Adrenal gland (tissue), 12 donors: Measurements from ENCODE around the gene NFE2. TPM values are rescaled to one million over a fixed set of nuclear protein-coding genes. Genes with fewer than 3 reads are reported as not detected.

Source experiments
- DNase-seq, 7 donors: peaks; one replicate each; pipeline ENCODE4 v3.0.0-alpha.2; 2019 to 2020
- H3K27ac ChIP-seq, 5 donors: fragments of 200-600 bp; sonication (generic) in 4 of 5; 1 replicate in 3 of 5; 2 replicates in 2 of 5; pipeline versions ENCODE4 v1.5.1 to v1.8.0; 2016 to 2020; ENCODE audit warnings: mild to moderate bottlenecking in 1 of 5
- H3K27me3 ChIP-seq: fragments of 200-600 bp; 2 replicates; pipeline ENCODE4 v1.8.0; 2021
- H3K36me3 ChIP-seq, 2 donors: fragments of 200-600 bp; replicated peaks in 1 of 2; 1 replicate in 1 of 2; 2 replicates in 1 of 2; pipeline versions ENCODE4 v1.5.1 to v1.8.0; 2018 to 2022
- H3K4me1 ChIP-seq, 2 donors: fragments of 200-600 bp; replicated peaks in 1 of 2; 1 replicate in 1 of 2; 2 replicates in 1 of 2; pipeline versions ENCODE4 v1.5.1 to v1.8.0; 2018 to 2021
- H3K4me3 ChIP-seq, 4 donors: fragments of 200-600 bp; sonication (generic) in 3 of 4; one replicate each; pipeline ENCODE4 v1.5.1; 2016 to 2018
- H3K9me3 ChIP-seq, 3 donors: fragments of 200-600 bp; sonication (generic) in 1 of 3; replicated peaks in 1 of 3; 1 replicate in 2 of 3; 2 replicates in 1 of 3; pipeline versions ENCODE4 v1.5.1 to v1.8.0; 2016 to 2021
- POLR2A ChIP-seq, 2 donors: fragments of 450-650 bp; IDR thresholded peaks; one replicate each; pipeline ENCODE4 v1.6.1; 2017; ENCODE audit warnings: antibody characterized with exemption in 2 of 2, mild to moderate bottlenecking in 2 of 2, moderate library complexity in 1 of 2
- WGBS, 4 donors: extraction: QIAGEN DNeasy Blood & Tissue Kit in 2 of 4; methylation state at CpG; one replicate each; pipeline versions ENCODE4 v1.1.5 to v1.1.7; 2013 to 2017; 5-methylcytosine and 5-hydroxymethylcytosine counted together
- intact Hi-C, 2 donors: fragments of 100-400 bp; cut with DNase I; formaldehyde crosslinking; loops; one replicate each; pipeline versions ENCODE4 v1.14.1 to v1.15.0; 2022 to 2023
- polyA plus RNA-seq, 3 donors: library from polyadenylated mRNA; stranded (reverse); fragments of 200-250 nt in 2 of 3; fragments of 350-450 nt in 1 of 3; fragmentation: Illumina TruSeq in 1 of 3; extraction: RNeasy Lipid Tissue Mini Kit (QIAGEN cat#74804) in 1 of 3; gene quantifications; one replicate each; pipeline ENCODE4 v1.2.3, GENCODE V29; 2013 to 2014
- total RNA-seq, 9 donors: library from RNA; depleted of rRNA in 4 of 9; stranded (reverse); fragments of >200 nt in 4 of 9; fragments of 120-200 nt in 1 of 9; fragmentation: NEBNext Ultra II Directional in 1 of 9; extraction: Animal tissue kit (Norgen Biotek cat#: 25700) in 1 of 9; gene quantifications; one replicate each; pipeline versions ENCODE4 v1.1.0 to v1.2.4, GENCODE V29; 2013 to 2023
- TF ChIP-seq, protein P1 (sequence below), 6 experiments: fragments of 450-650 bp in 4 of 6; fragments of 200-600 bp in 2 of 6; sonication (generic) in 1 of 6; IDR thresholded peaks; 1 replicate in 5 of 6; 2 replicates in 1 of 6; pipeline versions ENCODE4 v1.5.1 to v1.8.0; 2016 to 2021; ENCODE audit warnings: antibody characterized with exemption in 6 of 6, mild to moderate bottlenecking in 2 of 6, moderate library complexity in 1 of 6
- donor health status: healthy with polysubstance abuse.
- donor health status: Bipolar disorder and iron deficiency.
- donor health status: DM: yes; HTN: yes; CAD: no.
- donor health status: DM: no; HTN: no; CAD: no.
- donor health status: DM: no; HTN: no; CAD: no.
- donor health status: DM: yes; HTN: yes; CAD: no.

The NFE2 gene
- total and polyA plus RNA-seq, 12 donors = 0.13 to 3.8 (median 0.60) TPM; not detected in 6

DNA sequence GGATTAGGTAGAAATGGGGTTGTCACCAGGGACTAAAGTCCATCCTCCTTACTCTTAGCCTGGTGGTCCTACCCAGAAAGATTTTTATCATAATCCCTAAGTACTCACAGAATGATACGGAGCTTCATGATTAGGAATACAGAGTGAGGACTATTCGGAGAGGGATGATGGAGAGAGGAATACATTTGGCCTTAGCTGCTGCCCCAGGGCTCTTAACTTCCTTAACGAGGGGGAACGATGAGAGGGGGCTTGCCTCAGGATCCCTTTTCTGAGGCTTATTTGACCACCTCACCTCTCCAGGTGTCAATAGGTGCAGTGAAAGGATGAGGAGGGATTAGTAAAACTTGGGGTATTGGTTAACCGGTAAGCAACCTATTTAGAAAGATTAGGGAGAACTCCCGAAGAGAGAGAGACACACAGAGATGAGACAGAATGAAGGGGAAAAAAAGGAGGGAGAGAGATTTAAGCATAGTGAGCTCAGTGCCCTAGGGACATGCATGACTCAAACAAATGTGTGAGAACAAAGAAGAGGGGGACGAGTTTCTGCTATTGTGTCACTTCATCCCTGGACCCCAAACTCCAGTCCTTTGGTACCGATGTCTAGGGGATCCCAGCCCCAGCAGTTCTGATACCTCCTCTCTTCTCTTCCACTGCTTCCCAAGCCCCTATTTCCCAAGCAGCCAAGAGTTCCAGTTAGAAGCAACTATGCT is 1.1 kb downstream of the NFE2 start:
- no peak overlapping the region for H3K27ac ChIP-seq
- H3K4me3 ChIP-seq = no peak overlapping the region
- WGBS, 4 donors = 59 to 71% (median 65%) methylated on average over 8 of the region's 8 CpGs
- TF ChIP-seq POLR2A (IDR thresholded peaks at IDR 0.05) = no peak
- TF ChIP-seq, protein P1, sequence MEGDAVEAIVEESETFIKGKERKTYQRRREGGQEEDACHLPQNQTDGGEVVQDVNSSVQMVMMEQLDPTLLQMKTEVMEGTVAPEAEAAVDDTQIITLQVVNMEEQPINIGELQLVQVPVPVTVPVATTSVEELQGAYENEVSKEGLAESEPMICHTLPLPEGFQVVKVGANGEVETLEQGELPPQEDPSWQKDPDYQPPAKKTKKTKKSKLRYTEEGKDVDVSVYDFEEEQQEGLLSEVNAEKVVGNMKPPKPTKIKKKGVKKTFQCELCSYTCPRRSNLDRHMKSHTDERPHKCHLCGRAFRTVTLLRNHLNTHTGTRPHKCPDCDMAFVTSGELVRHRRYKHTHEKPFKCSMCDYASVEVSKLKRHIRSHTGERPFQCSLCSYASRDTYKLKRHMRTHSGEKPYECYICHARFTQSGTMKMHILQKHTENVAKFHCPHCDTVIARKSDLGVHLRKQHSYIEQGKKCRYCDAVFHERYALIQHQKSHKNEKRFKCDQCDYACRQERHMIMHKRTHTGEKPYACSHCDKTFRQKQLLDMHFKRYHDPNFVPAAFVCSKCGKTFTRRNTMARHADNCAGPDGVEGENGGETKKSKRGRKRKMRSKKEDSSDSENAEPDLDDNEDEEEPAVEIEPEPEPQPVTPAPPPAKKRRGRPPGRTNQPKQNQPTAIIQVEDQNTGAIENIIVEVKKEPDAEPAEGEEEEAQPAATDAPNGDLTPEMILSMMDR (IDR thresholded peaks at IDR 0.05) = no peak
- H3K9me3 ChIP-seq = no peaks in the 10 kb centered on the region
- H3K4me1 ChIP-seq = peaks cover 7 to 16% of the 10 kb centered on the region in 2 donors
- intact Hi-C loops = loop anchor here in 1 of 2 donors (10.0 kb wide), 1 partner anchor 65 kb away; the partner anchor contains the start of gene GPR84
- no peak for DNase-seq
- no peaks in the 10 kb centered on the region for H3K36me3 ChIP-seq
- H3K27me3 ChIP-seq = peaks cover 3% of the 10 kb centered on the region

DNA sequence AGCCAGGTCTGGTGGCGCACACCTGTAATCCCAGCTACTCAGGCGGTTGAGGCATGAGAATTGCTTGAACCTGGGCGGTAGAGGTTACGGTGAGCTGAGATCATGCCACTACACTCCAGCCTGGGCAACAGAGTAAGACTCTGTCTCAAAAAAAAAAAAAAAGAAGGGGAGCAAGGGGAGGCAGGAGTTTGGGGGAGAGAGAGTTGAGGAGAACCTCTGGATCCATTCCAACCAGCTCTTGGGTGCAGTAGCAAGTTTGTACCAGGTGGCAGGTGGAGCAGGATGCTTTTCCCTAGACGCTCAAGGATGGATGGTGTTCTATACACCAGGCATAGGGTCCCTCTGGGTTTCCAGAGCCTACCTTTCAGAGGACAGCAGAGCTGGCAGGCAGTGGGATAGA is 1.9 kb downstream of the NFE2 start:
- no peak for DNase-seq
- Histone ChIP-seq H3K27ac (no peak overlapping the region), H3K4me3 (no peak overlapping the region), H3K9me3 (no peaks in the 10 kb centered on the region), H3K4me1 (peaks cover 7 to 8% of the 10 kb centered on the region in 2 donors), H3K36me3 (no peaks in the 10 kb centered on the region), H3K27me3 (peaks cover 3% of the 10 kb centered on the region)
- WGBS, 4 donors = 75 to 91% (median 87%) methylated on average over 5 of the region's 5 CpGs
- TF ChIP-seq, protein P1 (IDR thresholded peaks at IDR 0.05) = no peak
- TF ChIP-seq POLR2A (IDR thresholded peaks at IDR 0.05) = no peak
- intact Hi-C loops = loop anchor here in 1 of 2 donors (10.0 kb wide), 1 partner anchor 66 kb away; the partner anchor contains the start of gene GPR84

DNA sequence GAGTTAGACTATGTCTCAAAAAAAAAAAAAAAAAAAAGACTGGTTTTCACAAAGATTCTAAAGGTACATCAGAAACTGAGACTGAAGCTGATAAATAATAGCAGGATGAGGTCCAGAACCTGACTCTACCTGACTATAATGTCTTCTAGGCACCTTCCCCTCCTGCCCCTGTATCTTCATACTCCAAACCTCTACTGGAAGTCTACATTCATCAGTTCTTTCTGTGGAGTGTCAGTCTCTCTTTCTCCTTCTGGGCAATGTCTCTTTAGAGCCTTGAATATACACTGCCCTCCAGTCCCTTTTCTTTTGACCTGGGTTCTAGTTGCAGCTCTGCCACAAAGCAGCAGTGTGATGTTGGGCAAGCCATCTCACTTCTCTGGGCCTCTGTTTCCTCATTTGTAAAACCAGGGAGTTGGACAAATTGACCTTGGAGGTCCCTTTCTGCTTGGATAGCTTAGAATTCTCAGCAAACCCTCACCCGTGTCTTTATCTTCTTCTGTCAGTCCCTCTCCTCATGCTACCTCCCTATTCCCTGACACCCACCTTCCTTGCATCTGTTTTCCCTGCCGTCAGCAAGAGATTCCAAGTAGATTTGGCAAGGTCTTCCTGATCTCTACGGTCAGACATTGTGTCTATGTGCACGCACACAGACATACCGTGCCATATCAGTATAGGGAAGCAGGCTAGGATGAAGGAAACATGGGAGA is 4.3 kb downstream of the NFE2 start:
- TF ChIP-seq, protein P1 (IDR thresholded peaks at IDR 0.05) = no peak
- no peak for TF ChIP-seq POLR2A (IDR thresholded peaks at IDR 0.05)
- no peaks in the 10 kb centered on the region for H3K9me3 ChIP-seq
- no peak overlapping the region for H3K4me3 ChIP-seq
- DNase-seq = no peak
- intact Hi-C loops = loop anchor here in 1 of 2 donors (10.0 kb wide), 1 partner anchor 68 kb away; the partner anchor contains the start of gene GPR84
- peaks cover 7% of the 10 kb centered on the region in 2 donors for H3K4me1 ChIP-seq
- H3K27ac ChIP-seq = no peak overlapping the region
- H3K27me3 ChIP-seq = peaks cover 3% of the 10 kb centered on the region
- H3K36me3 ChIP-seq = no peaks in the 10 kb centered on the region
- WGBS, 4 donors = 69 to 82% (median 80%) methylated on average over 5 of the region's 5 CpGs

DNA sequence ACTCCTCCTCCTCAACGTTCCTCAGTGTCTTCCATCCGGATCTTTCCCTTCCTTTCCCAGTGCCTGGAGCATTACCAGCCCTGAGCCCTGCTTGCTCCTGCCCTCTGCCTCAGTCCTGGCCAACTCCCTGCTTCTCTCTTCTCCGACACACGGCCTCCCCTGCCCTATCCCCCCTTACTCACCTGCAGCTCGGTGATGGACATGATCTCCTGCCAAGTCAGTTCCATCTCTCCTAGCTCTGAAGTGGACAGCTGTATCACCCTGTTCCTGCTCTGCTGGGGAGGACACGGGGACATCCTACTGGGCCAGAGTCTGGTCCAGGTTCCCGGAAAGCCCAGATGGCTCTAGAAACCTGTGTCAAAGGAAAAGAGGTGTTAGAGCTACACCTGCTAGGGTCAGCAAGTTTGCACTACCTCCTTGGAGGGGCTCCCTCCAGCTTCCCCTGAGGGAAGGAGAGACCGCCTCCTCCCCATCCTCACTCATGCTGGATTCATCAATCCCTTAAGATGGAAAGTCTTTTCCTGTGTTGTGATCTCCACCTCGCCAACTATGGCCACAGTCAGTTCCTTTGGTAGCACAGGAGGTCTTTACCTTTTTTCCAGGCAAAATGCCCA is 5.8 kb downstream of the NFE2 start:
- Histone ChIP-seq H3K4me3 (no peak overlapping the region), H3K9me3 (no peaks in the 10 kb centered on the region), H3K4me1 (no peaks in the 10 kb centered on the region), H3K27me3 (peaks cover under 1% of the 10 kb centered on the region), H3K27ac (no peak overlapping the region), H3K36me3 (no peaks in the 10 kb centered on the region)
- DNase-seq = no peak
- intact Hi-C loops = loop anchor here (5.0 to 10.0 kb wide), 2 partner anchors 70 to 72 kb away; partner anchors contain the start of gene GPR84 (in 1 of the 2)
- no peak for TF ChIP-seq POLR2A (IDR thresholded peaks at IDR 0.05)
- TF ChIP-seq, protein P1 (IDR thresholded peaks at IDR 0.05) = no peak
- 78 to 85% (median 83%) methylated on average over 9 of the region's 9 CpGs for WGBS, 4 donors
